ENCODE data around the gene TAX1BP1. TPM values are rescaled to one million over a fixed set of nuclear protein-coding genes. Genes with fewer than 3 reads are reported as not detected.

TAX1BP1 gene
- total and polyA plus RNA-seq, 2 donors (not counting 3 experiments of a cell fraction or from before 2014, with no cell fraction given) = 77.7 to 93.2 TPM

GRCh38 chr7:27735831-27736230, 4.1 kb upstream of the TAX1BP1 start:
- intact Hi-C loops (cut with micrococcal nuclease) = no loop called here
- ChIA-PET POLR2A (no interaction called here), CTCF (interaction anchor here (0.6 kb wide), 1 partner anchor 65 kb away, joined by 3 read pairs; no protein-coding TSS in a partner anchor)
- no peaks in the 10 kb centered on the region for H3K36me3 ChIP-seq (ENCODE audit: control insufficient read depth in 2 of 2, extremely low read depth in 1 of 2, insufficient read depth in 2 of 2, low read length in 2 of 2)
- H3K9me1 ChIP-seq (replicated peaks; ENCODE audit: control insufficient read depth, extremely low read depth, insufficient read depth, low read length) = no peaks in the 10 kb centered on the region
- H3K27me3 ChIP-seq (ENCODE audit: control insufficient read depth in 2 of 2, insufficient read depth in 2 of 2, low read length in 2 of 2) = no peaks in the 10 kb centered on the region
- no peak overlapping the region for H3K9ac ChIP-seq (replicated peaks; ENCODE audit: extremely low read depth, insufficient read depth, low read length)
- DNase-seq (ENCODE audit: low read depth, low spot score) (no peak), FAIRE-seq (no peak)
- TF ChIP-seq FOS (IDR thresholded peaks at IDR 0.05; ENCODE audit: borderline replicate concordance, insufficient read depth, low read length) (no peak), MYC (IDR thresholded peaks at IDR 0.05; ENCODE audit: low read depth, low read length) (no peak), POLR2A (IDR thresholded peaks at IDR 0.05; ENCODE audit: low read depth, low read length) (no peak), GATA2 (IDR thresholded peaks at IDR 0.05; ENCODE audit: insufficient read depth, insufficient read length, low read depth, low read length) (no peak), MAX (IDR thresholded peaks at IDR 0.05; ENCODE audit: insufficient read depth, insufficient read length) (no peak), JUN (IDR thresholded peaks at IDR 0.05; ENCODE audit: borderline replicate concordance, insufficient read depth, insufficient read length, low read depth) (no peak), POLR2AphosphoS5 (IDR thresholded peaks at IDR 0.05; ENCODE audit: insufficient read depth, low read depth, low read length) (no peak), CTCF (IDR thresholded peaks at IDR 0.05; ENCODE audit: extremely low read depth in 1 of 2, insufficient read depth in 1 of 2, low read depth in 1 of 2, low read length in 2 of 2) (no peak), EZH2 (IDR thresholded peaks at IDR 0.05; ENCODE audit: borderline replicate concordance, low read depth, low read length, severe bottlenecking) (no peak)
- no peaks in the 10 kb centered on the region for H4K20me1 ChIP-seq (replicated peaks; ENCODE audit: control insufficient read depth, extremely low read depth, insufficient read depth, low read length)
- BruUV-seq (replicated peaks) = no TSS peak
- peaks cover 5% of the 10 kb centered on the region for H3K79me2 ChIP-seq (ENCODE audit: control insufficient read depth, insufficient read depth, low read length)
- dilution Hi-C loops (cut with MboI; ENCODE audit: extremely low pct_ligation_motif_present, low sequenced_read_pairs) = no loop called here
- H3K9me3 ChIP-seq (replicated peaks; ENCODE audit: control insufficient read depth, insufficient read depth, low read length) = no peaks in the 10 kb centered on the region
- no peak overlapping the region for H3K4me2 ChIP-seq (ENCODE audit: insufficient read depth, low read length)
- no peak overlapping the region for H3K27ac ChIP-seq (ENCODE audit: insufficient read depth, low read depth, low read length)
- H3K4me3 ChIP-seq (replicated peaks in 1 of 3; ENCODE audit: insufficient read depth in 1 of 3, low read depth in 1 of 3, low read length in 3 of 3) = no peak overlapping the region
- peaks cover 11% of the 10 kb centered on the region for H3K4me1 ChIP-seq (ENCODE audit: control insufficient read depth, extremely low read depth, insufficient read depth, low read length)
- H2AFZ ChIP-seq (ENCODE audit: low read depth, low read length) = no peak overlapping the region

Data from endothelial cell of umbilical vein (primary cell).